ENCODE data around the gene SLC25A46. TPM values are rescaled to one million over a fixed set of nuclear protein-coding genes. Genes with fewer than 3 reads are reported as not detected.
"Not testable (repeated sequence)": the region's sequence is repeated elsewhere in the genome, so short reads cannot be mapped to it uniquely, and the experiment has no call there.

The SLC25A46 gene
- total RNA-seq, 1 donor: 77.6 TPM

DNA sequence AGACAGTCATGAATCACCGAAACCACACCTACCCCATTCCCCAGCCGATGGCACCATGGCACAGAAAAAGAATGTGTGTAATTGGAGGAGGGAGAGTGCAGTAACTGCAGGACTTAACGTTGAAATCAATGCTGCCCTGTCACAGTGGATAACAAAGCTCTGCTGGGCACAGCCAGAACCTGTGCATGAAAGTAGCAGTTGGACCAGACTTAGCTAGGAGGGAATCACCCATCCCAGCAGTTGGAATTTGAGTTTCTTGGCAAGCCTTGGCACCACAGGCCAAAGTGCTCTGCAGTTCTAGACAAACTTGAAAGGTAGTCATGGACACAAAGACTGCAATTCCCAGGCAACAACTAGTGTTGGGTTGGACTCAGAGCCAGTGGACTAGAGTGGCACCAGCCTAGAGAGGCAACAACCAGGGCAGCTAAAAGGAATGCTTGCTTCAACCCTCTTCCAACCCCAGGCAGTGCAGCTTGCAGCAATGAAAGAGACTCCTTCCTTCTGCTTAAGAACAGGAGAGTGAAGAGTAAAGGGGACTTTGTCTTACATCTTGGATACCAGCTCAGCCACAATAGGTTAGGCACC is 31.5 kb upstream of the SLC25A46 start:
- TF ChIP-seq, protein P1, sequence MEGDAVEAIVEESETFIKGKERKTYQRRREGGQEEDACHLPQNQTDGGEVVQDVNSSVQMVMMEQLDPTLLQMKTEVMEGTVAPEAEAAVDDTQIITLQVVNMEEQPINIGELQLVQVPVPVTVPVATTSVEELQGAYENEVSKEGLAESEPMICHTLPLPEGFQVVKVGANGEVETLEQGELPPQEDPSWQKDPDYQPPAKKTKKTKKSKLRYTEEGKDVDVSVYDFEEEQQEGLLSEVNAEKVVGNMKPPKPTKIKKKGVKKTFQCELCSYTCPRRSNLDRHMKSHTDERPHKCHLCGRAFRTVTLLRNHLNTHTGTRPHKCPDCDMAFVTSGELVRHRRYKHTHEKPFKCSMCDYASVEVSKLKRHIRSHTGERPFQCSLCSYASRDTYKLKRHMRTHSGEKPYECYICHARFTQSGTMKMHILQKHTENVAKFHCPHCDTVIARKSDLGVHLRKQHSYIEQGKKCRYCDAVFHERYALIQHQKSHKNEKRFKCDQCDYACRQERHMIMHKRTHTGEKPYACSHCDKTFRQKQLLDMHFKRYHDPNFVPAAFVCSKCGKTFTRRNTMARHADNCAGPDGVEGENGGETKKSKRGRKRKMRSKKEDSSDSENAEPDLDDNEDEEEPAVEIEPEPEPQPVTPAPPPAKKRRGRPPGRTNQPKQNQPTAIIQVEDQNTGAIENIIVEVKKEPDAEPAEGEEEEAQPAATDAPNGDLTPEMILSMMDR (IDR thresholded peaks at IDR 0.05; ENCODE audit: insufficient read depth, low read length): no peak
- no peak overlapping the region for H3K4me3 ChIP-seq (ENCODE audit: low read depth, low read length)
- DNase-seq (ENCODE audit: low read depth): no peak

- no peak overlapping the region for H3K4me3 ChIP-seq (ENCODE audit: low read depth, low read length)
- TF ChIP-seq, protein P1 (IDR thresholded peaks at IDR 0.05; ENCODE audit: insufficient read depth, low read length): no peak
- no peak for DNase-seq (ENCODE audit: low read depth)
Measured at GRCh38 chr5:110716247-110717245, 22.3 kb upstream of the SLC25A46 start.

GRCh38 chr5:110718311-110718710 is 20.5 kb upstream of the SLC25A46 start:
- no peak overlapping the region for H3K4me3 ChIP-seq (ENCODE audit: low read depth, low read length)
- TF ChIP-seq, protein P1 (IDR thresholded peaks at IDR 0.05; ENCODE audit: insufficient read depth, low read length): no peak
- no peak for DNase-seq (ENCODE audit: low read depth)

DNA sequence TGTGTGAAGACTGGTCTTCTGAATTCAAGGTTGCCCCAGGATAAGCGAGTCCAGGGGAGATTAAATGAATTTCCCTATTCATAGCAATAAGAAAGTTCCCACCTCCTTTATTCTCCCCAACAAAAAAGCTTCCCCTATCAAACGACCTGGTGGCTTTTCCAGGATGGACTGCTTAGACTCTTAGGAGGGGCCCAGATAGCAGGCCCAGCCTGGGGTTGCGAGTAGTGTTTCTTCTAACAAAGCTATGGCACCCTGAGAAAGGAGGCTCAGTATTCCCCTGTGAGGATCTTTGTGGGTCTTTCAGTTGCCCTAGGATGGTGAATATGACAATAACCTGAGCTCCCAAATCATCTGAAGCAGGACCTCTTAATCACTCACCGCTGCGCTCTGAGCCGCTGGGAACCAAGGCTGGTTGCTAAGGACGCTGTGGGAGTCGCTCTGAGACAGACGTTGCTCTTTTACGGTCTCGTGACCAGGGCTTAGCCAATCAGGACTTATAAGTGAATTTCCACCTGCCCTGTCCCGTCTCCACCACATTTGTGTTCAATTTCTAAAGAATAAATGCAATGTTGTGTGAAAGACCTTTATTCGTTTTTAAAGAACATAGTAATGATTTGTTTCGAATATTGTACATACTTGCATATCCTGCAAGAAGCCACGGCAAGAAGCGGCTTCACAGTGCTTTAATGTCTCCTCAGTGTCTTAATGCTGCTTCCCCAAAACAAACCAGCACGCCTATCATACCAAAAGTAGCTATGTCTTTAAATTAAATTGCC is 12.4 kb upstream of the SLC25A46 start, which contains the start of gene TMEM232:
Gene TMEM232, minus strand, starts transcription at position 423 of the 776 bp plus-strand sequence. CDS start 59,319 bp downstream, outside the sequence.
- peak; percentile 63 for DNase-seq (ENCODE audit: low read depth)
- H3K4me3 ChIP-seq (ENCODE audit: low read depth, low read length): peak within 1 kb of the TSS; percentile 53
- TF ChIP-seq, protein P1 (IDR thresholded peaks at IDR 0.05; ENCODE audit: insufficient read depth, low read length): no peak

DNA sequence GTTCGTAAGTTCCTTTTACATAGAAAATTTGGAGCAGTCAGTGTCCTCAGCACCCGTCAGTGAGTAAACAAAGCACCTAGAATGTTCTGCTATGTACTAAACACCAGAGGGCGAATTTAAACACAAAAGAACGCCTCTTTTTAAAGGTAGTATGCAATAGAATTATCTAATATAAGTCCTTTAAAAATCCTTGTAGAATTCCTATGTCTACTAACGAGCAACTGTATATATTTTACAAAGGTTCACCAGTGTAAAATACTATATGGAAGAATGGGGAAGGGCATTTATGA is 11.8 kb upstream of the SLC25A46 start:
- DNase-seq (ENCODE audit: low read depth): no peak
- H3K4me3 ChIP-seq (ENCODE audit: low read depth, low read length): peak overlapping the region; percentile 53
- TF ChIP-seq, protein P1 (IDR thresholded peaks at IDR 0.05; ENCODE audit: insufficient read depth, low read length): peak; percentile 5

GRCh38 chr5:110731499-110731898 is 7.3 kb upstream of the SLC25A46 start:
- not testable (repeated sequence) for DNase-seq (ENCODE audit: low read depth); H3K4me3 ChIP-seq (ENCODE audit: low read depth, low read length)

- no peak overlapping the region for H3K4me3 ChIP-seq (ENCODE audit: low read depth, low read length)
- no peak for DNase-seq (ENCODE audit: low read depth)
- TF ChIP-seq, protein P1 (IDR thresholded peaks at IDR 0.05; ENCODE audit: insufficient read depth, low read length): no peak
Measured at GRCh38 chr5:110734101-110734500, 4.7 kb upstream of the SLC25A46 start.

Measured in fibroblast of the aortic adventitia (primary cell).